A673 (cell line): ENCODE measurements around the gene FAM114A1. TPM values are rescaled to one million over a fixed set of nuclear protein-coding genes. Genes with fewer than 3 reads are reported as not detected.

Experiments used
- BruUV-seq: library from RNA; stranded (reverse); fragments of 400-500 nt; replicated peaks from 2 replicates; lab custom pipeline; 2021; lab: Mats Ljungman, UMichigan
- CTCF ChIA-PET: fragments of 300-600 bp; sonication (Branson Sonifier 250); formaldehyde crosslinking; loops from one replicate; lab custom pipeline; 2022; ENCODE audit warnings: antibody characterized with exemption; lab: Charles Lee
- POLR2A ChIA-PET: fragments of 300-600 bp; sonication (Branson Sonifier 250); formaldehyde crosslinking; loops from one replicate; lab custom pipeline; 2022; ENCODE audit warnings: antibody characterized with exemption; ENCODE audit not compliant: low non-redundant PET; lab: Charles Lee
- DNase-seq: peaks from one replicate; pipeline ENCODE4 v3.0.0-alpha.2; 2015; ENCODE audit warnings: low spot score
- H3K27ac ChIP-seq: fragments of 200-600 bp; sonication (generic); 2 replicates; pipeline ENCODE4 v1.5.1; 2016; ENCODE audit warnings: mixed run types, low read depth, mild to moderate bottlenecking, mixed read lengths, antibody characterized with exemption, low read length; ENCODE audit not compliant: poor library complexity, severe bottlenecking
- H3K27me3 ChIP-seq: fragments of 200-600 bp; sonication (generic); replicated peaks from 2 replicates; pipeline ENCODE4 v1.6.1; 2017; ENCODE audit warnings: mixed run types, low read depth, mild to moderate bottlenecking, mixed read lengths, antibody characterized with exemption, low read length; ENCODE audit not compliant: insufficient read depth, poor library complexity
- H3K36me3 ChIP-seq: fragments of 200-600 bp; sonication (generic); 2 replicates; pipeline ENCODE4 v1.6.1; 2016; ENCODE audit warnings: mixed run types, mild to moderate bottlenecking, mixed read lengths, antibody characterized with exemption, low read length; ENCODE audit not compliant: insufficient read depth, poor library complexity, severe bottlenecking
- H3K4me1 ChIP-seq: fragments of 200-600 bp; sonication (generic); 2 replicates; pipeline ENCODE4 v1.6.1; 2017; ENCODE audit warnings: mixed run types, mild to moderate bottlenecking, mixed read lengths, antibody characterized with exemption, low read length; ENCODE audit not compliant: insufficient read depth, poor library complexity, severe bottlenecking
- H3K4me3 ChIP-seq: fragments of 200-600 bp; sonication (generic); 2 replicates; pipeline ENCODE4 v1.5.1; 2016; ENCODE audit warnings: low read depth, mixed run types, mild to moderate bottlenecking, mixed read lengths, low read length; ENCODE audit not compliant: poor library complexity, severe bottlenecking
- H3K9me3 ChIP-seq: fragments of 200-600 bp; sonication (generic); 2 replicates; pipeline ENCODE4 v1.6.1; 2016; ENCODE audit warnings: mixed run types, low read depth, mild to moderate bottlenecking, mixed read lengths, antibody characterized with exemption, low read length; ENCODE audit not compliant: poor library complexity, severe bottlenecking
- CTCF ChIP-seq: fragments of 300-800, 200-600 bp; sonication (generic); conservative IDR thresholded peaks from 2 replicates; pipeline ENCODE4 v1.5.1; 2017; ENCODE audit warnings: low read depth, mild to moderate bottlenecking, antibody characterized with exemption, low read length, moderate library complexity, mixed read lengths
- EZH2 ChIP-seq: fragments of 200-600 bp; sonication (generic); IDR thresholded peaks from 2 replicates; pipeline ENCODE4 v1.6.1; 2017; ENCODE audit warnings: borderline replicate concordance, low read depth, mild to moderate bottlenecking, mixed read lengths, antibody characterized with exemption, low read length; ENCODE audit not compliant: poor library complexity, severe bottlenecking
- intact Hi-C: fragments of 100-400 bp; cut with micrococcal nuclease; formaldehyde crosslinking; loops from one replicate; pipeline ENCODE4 v1.10.0; 2022; ENCODE audit not compliant: unreplicated experiment
- total RNA-seq: library from RNA; stranded (reverse); gene quantifications from 2 replicates; pipeline ENCODE4 v1.2.3, GENCODE V29; 2021

FAM114A1 gene
- total RNA-seq, 1 experiment from 2014 or later, result 4.2 TPM

GRCh38 chr4:38894322-38894982, 26.8 kb downstream of the FAM114A1 start:
- H3K27ac ChIP-seq, result no peak overlapping the region
- ChIA-PET CTCF (no interaction called here), POLR2A (no interaction called here)
- no peaks in the 10 kb centered on the region for H3K9me3 ChIP-seq
- TF ChIP-seq CTCF, result no peak
- TF ChIP-seq EZH2, result no peak
- no peaks in the 10 kb centered on the region for H3K27me3 ChIP-seq
- peaks cover 2% of the 10 kb centered on the region for H3K4me1 ChIP-seq
- no peaks in the 10 kb centered on the region for H3K36me3 ChIP-seq
- intact Hi-C loops, result no loop called here
- DNase-seq, result no peak
- no peak overlapping the region for H3K4me3 ChIP-seq
- BruUV-seq, result no TSS peak

GRCh38 chr4:38896940-38897339, 29.3 kb downstream of the FAM114A1 start:
- Histone ChIP-seq H3K27me3 (no peaks in the 10 kb centered on the region), H3K9me3 (no peaks in the 10 kb centered on the region), H3K36me3 (no peaks in the 10 kb centered on the region), H3K4me1 (no peaks in the 10 kb centered on the region), H3K27ac (no peak overlapping the region), H3K4me3 (no peak overlapping the region)
- ChIA-PET POLR2A (no interaction called here), CTCF (no interaction called here)
- intact Hi-C loops, result no loop called here
- no peak for DNase-seq
- no TSS peak for BruUV-seq
- TF ChIP-seq CTCF, result no peak
- no peak for TF ChIP-seq EZH2

- no TSS peak for BruUV-seq
- Histone ChIP-seq H3K27me3 (no peaks in the 10 kb centered on the region), H3K36me3 (no peaks in the 10 kb centered on the region), H3K4me3 (no peak overlapping the region), H3K4me1 (no peaks in the 10 kb centered on the region), H3K9me3 (no peaks in the 10 kb centered on the region), H3K27ac (no peak overlapping the region)
- POLR2A ChIA-PET, result no interaction called here
- intact Hi-C loops, result no loop called here
- CTCF ChIA-PET, result no interaction called here
- TF ChIP-seq CTCF, result no peak
- TF ChIP-seq EZH2, result no peak
- no peak for DNase-seq
Measured at GRCh38 chr4:38898245-38898644, 30.6 kb downstream of the FAM114A1 start.
